GM10248 (cell line): ENCODE measurements around the gene HSPA12B.

Source experiments
- CTCF ChIA-PET: fragments of 300-600 bp; sonication (Branson Sonifier 250); formaldehyde crosslinking; extraction: SDS; loops from one replicate; lab custom pipeline; 2021; ENCODE audit warnings: antibody characterized with exemption; lab: Yijun Ruan, JAX
- POLR2A ChIA-PET: fragments of 350-650 bp; sonication (Branson Sonifier 250); formaldehyde crosslinking; extraction: SDS; loops from one replicate; lab custom pipeline; 2020; ENCODE audit warnings: antibody characterized with exemption; lab: Yijun Ruan, JAX
- DNase-seq: peaks from one replicate; pipeline ENCODE4 v3.0.0; 2012; ENCODE audit errors: extremely low spot score
- TF ChIP-seq, protein P1 (sequence below): IDR thresholded peaks from 2 replicates; pipeline ENCODE4 v1.5.1; 2012; ENCODE audit warnings: mild to moderate bottlenecking, low read depth; ENCODE audit errors: extremely low read depth, missing control alignments, control extremely low read depth

HSPA12B gene

DNA sequence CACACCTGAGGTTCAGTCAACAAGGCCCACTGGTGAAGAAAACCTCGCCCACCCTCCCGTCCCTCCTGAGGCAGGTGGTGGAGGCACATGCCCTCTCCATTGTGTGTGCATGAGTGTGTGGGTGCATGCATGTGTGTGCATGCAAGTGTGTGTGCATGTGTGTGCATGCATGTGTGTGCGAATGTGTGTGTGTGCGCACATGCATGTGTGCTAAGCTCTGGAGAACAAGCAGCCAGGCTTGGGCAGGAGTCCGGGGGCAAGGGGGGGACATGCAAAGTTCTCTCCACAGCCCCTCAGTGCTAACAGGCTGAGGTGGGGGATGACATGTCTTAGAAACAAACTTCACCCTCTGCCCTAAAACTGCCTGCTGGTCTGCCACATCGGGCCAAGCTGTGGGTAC, 3.1 kb upstream of the HSPA12B start:
- CTCF ChIA-PET, result interaction anchor here (1.1 to 1.4 kb wide), 2 partner anchors 13 to 18 kb away, joined by 3 to 5 read pairs; no protein-coding TSS in a partner anchor
- TF ChIP-seq, protein P1, sequence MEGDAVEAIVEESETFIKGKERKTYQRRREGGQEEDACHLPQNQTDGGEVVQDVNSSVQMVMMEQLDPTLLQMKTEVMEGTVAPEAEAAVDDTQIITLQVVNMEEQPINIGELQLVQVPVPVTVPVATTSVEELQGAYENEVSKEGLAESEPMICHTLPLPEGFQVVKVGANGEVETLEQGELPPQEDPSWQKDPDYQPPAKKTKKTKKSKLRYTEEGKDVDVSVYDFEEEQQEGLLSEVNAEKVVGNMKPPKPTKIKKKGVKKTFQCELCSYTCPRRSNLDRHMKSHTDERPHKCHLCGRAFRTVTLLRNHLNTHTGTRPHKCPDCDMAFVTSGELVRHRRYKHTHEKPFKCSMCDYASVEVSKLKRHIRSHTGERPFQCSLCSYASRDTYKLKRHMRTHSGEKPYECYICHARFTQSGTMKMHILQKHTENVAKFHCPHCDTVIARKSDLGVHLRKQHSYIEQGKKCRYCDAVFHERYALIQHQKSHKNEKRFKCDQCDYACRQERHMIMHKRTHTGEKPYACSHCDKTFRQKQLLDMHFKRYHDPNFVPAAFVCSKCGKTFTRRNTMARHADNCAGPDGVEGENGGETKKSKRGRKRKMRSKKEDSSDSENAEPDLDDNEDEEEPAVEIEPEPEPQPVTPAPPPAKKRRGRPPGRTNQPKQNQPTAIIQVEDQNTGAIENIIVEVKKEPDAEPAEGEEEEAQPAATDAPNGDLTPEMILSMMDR, result no peak
- DNase-seq, result no peak
- POLR2A ChIA-PET, result no interaction called here

GRCh38 chr20:3729811-3730540, 2.5 kb upstream of the HSPA12B start:
- no peak for DNase-seq
- TF ChIP-seq, protein P1, result no peak
- CTCF ChIA-PET, result interaction anchor here (0.9 to 1.4 kb wide), 3 partner anchors 13 to 23 kb away, joined by 3 to 4 read pairs (median 3); no protein-coding TSS in a partner anchor
- POLR2A ChIA-PET, result no interaction called here

GRCh38 chr20:3730803-3731672, 1.4 kb upstream of the HSPA12B start:
- TF ChIP-seq, protein P1, result no peak
- CTCF ChIA-PET, result interaction anchor here (0.9 to 1.1 kb wide), 4 partner anchors 14 to 37 kb away, joined by 3 to 4 read pairs (median 4); partner anchors contain the start of gene ADISSP
- POLR2A ChIA-PET, result no interaction called here
- DNase-seq, result no peak

DNA sequence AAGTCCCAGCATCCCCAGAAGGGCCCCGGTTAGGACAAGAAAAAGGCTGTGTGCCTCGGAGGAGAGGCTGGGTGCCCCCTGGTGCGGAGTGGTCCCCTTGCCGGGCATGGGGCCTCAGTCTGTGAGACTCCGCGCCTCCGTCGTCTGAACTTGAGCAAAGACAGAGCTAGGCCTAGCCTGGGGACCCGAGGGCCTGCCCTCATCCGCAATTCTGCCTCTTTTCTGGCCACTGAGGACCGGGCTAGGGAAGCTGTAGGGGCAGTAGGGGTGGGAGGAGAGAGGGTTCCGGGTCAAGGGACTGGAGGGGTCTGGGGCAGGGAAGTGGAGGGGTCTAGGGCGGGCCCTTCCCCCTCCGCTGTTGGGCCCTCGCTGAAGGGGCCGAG, 550 bp upstream of the HSPA12B start:
- POLR2A ChIA-PET, result no interaction called here
- TF ChIP-seq, protein P1, result no peak
- DNase-seq, result no peak
- CTCF ChIA-PET, result interaction anchor here (0.9 to 1.1 kb wide), 3 partner anchors 13 to 36 kb away, joined by 3 to 4 read pairs (median 3); partner anchors contain the start of gene ADISSP

DNA sequence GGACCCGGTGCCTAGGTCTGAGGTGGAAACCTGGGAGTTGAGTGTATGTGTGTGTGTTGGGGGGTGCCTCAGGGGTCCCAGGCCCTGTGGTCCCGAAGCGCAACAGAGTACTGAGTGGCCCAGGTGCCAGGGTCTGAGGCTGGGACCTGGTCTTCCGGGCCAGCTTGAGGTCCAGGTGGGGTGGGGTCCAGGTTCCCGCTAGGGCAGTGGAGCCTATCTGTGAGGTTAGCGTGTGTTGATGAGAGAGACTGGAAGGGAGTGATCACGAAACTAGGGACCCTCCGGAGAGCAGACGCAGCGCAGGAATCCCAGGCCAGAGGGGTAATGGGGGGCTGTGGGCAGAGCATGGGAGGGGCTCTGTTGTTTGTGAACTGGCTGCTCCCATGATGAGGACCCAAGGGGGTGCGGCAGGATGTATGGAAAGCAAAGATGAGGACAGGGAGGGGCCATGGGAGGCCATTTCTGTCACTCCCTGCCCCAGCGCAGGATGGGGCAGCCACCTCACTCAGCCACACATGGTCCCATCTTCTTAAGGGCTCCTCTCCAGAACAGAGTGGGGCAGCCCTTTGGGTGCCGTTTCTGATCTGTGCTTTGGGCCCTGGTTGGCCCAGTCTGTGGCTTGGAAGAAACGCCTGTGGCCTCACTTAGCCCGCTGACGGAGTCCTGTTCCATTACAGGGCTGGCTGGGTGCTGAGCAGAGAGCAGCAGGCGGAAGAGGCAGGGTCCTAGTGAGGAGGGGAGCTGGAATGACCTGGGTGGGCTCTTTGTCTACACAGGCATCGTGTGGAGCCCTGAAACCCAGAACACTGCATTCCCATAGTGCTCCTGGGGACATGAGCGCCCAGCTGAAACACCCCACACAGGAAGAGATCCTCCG, 872 bp downstream of the HSPA12B start:
- TF ChIP-seq, protein P1, result no peak
- POLR2A ChIA-PET, result no interaction called here
- CTCF ChIA-PET, result no interaction called here
- DNase-seq, result no peak
